ENCODE data around the gene LRPPRC. TPM values are rescaled to one million over a fixed set of nuclear protein-coding genes. Genes with fewer than 3 reads are reported as not detected.

LRPPRC gene
- total RNA-seq, 2 experiments from 2014 or later, result 189 to 191 TPM

DNA sequence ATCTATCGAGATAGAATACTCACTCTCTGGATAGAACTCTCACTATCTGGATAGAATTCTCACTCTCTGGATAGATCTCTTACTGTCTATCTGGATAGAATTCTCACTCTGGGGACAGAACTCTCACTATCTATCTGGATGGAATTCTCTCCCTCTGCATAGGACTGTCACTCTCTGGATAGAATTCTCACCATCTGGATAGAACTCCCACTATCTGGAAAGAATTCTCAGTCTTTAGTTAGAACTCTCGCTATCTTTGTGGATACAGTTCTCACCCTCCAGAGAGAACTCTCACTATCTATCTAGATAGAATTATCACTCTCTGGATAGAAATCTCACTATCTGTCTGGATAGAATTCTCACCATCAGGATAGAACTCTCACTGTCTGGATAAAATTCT is 140.5 kb downstream of the LRPPRC start:
- ChIA-PET CTCF (no interaction called here), POLR2A (no interaction called here)
- Mint-ChIP-seq H3K4me3 (no peak overlapping the region), H3K9me3 (ENCODE audit: low read depth) (no peaks in the 10 kb centered on the region), H3K27me3 (peaks cover 30% of the 10 kb centered on the region), H3K36me3 (ENCODE audit: low read depth) (no peaks in the 10 kb centered on the region), H3K4me1 (no peaks in the 10 kb centered on the region), H3K27ac (no peak overlapping the region)
- DNase-seq, result no peak
- intact Hi-C loops (cut with DNase I, micrococcal nuclease), result no loop called here
- no peak for ATAC-seq

DNA sequence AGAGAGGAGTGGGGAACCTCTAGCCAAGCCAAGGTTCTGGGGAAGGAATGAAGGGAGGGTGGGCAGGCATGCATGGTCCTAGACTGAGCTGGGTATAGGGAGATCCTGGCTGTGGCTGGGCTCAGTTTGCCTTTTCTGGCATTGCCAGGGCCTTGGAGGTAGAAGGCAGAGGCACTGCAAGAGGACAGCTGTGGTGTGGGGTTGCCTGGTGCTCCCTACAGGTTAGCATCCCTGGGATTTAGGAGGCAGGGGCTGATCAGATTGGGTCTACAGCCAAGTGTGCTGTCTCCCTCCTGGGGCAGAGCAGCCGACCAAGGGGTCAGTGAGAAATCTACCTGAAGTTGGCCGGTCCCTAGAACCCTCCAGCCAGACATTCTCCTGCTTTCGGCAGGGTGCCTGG is 141.1 kb downstream of the LRPPRC start:
- ATAC-seq (no peak), DNase-seq (no peak)
- Mint-ChIP-seq H3K27me3 (peaks cover 27% of the 10 kb centered on the region), H3K4me3 (no peak overlapping the region), H3K36me3 (ENCODE audit: low read depth) (no peaks in the 10 kb centered on the region), H3K27ac (no peak overlapping the region), H3K4me1 (no peaks in the 10 kb centered on the region), H3K9me3 (ENCODE audit: low read depth) (no peaks in the 10 kb centered on the region)
- ChIA-PET POLR2A (no interaction called here), CTCF (no interaction called here)
- intact Hi-C loops (cut with DNase I, micrococcal nuclease), result no loop called here

DNA sequence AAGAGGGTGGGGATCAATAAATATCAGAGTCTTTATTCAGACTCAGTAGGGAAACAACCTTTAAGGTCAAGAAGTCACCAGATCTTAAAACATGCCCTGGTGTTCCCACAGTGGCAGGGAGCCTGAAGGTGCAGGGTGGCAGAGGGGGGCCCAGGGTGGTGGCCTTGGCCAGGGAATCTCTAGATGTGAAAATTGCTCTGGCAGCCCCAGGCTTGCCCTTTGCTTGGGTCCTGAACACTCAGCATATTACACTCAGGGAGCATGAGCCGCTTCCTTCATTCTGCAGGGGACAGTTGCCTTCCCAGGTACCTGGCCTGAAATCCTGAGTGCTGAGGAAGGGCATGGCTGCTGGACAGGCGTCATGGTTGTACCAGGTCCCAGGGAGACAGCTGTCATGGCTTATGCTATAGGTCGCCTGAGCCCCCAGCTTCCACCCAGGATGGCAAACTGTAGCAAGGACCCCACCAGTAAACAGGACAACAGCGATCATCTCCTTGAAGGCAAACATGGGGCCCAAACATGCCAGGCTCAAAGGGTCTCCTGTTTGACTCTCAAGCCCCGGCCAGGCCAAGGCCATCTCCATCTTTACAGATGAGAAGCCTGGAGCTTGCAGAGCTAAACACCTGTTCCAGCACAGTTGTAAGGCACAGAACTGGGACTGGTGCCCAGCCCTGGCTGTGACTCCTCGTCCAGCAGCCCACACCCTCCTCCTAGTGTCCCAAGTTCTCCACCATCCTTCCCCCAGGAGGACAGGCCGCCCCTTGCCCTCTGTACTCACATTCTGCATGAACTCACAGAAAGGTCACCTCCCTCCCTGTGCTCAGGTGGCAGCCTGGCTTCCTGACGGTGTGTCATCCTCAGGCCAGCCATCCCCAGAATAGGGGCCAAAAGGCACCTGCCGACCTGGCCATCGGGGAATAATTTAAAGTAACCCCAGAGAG is 142.4 kb downstream of the LRPPRC start:
- intact Hi-C loops (cut with DNase I, micrococcal nuclease), result no loop called here
- H3K36me3 Mint-ChIP-seq (ENCODE audit: low read depth), result no peaks in the 10 kb centered on the region
- DNase-seq, result no peak
- H3K4me3 Mint-ChIP-seq, result no peak overlapping the region
- ATAC-seq, result no peak
- H3K4me1 Mint-ChIP-seq, result no peaks in the 10 kb centered on the region
- H3K27me3 Mint-ChIP-seq, result peaks cover 22% of the 10 kb centered on the region
- H3K9me3 Mint-ChIP-seq (ENCODE audit: low read depth), result no peaks in the 10 kb centered on the region
- ChIA-PET POLR2A (no interaction called here), CTCF (interaction anchor here (0.6 kb wide), 1 partner anchor 129 kb away, joined by 4 read pairs; no protein-coding TSS in a partner anchor)
- H3K27ac Mint-ChIP-seq, result no peak overlapping the region

DNA sequence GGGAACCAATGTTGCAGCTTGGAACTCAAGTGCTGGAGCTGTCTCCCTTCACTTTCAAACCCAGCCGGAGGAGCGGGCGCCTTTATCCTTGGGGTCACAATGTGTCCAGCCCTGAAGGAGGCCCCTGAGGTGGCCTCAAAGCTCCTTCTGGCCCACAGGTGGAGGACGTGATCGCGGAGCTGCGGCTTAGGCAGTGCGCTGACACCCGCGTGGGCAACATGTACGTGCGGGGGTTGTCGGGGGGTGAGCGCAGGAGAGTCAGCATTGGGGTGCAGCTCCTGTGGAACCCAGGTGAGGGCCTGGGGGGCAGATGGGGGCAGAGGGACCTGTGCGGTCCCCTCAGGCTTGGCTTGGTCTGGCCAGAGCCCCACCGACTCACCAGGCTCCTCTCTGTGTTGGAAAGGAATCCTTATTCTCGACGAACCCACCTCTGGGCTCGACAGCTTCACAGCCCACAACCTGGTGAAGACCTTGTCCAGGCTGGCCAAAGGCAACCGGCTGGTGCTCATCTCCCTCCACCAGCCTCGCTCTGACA is 143.5 kb downstream of the LRPPRC start:
- Mint-ChIP-seq H3K4me3 (no peak overlapping the region), H3K27ac (no peak overlapping the region), H3K36me3 (ENCODE audit: low read depth) (no peaks in the 10 kb centered on the region), H3K4me1 (no peaks in the 10 kb centered on the region), H3K27me3 (peaks cover 20% of the 10 kb centered on the region), H3K9me3 (ENCODE audit: low read depth) (no peaks in the 10 kb centered on the region)
- CTCF ChIA-PET, result interaction anchor here (0.6 kb wide), 1 partner anchor 1148 kb away, joined by 3 read pairs; no protein-coding TSS in a partner anchor
- intact Hi-C loops (cut with DNase I, micrococcal nuclease), result no loop called here
- DNase-seq, result no peak
- no peak for ATAC-seq
- POLR2A ChIA-PET, result interaction anchor here (0.6 kb wide), 1 partner anchor 77 kb away, joined by 3 read pairs; no protein-coding TSS in a partner anchor

DNA sequence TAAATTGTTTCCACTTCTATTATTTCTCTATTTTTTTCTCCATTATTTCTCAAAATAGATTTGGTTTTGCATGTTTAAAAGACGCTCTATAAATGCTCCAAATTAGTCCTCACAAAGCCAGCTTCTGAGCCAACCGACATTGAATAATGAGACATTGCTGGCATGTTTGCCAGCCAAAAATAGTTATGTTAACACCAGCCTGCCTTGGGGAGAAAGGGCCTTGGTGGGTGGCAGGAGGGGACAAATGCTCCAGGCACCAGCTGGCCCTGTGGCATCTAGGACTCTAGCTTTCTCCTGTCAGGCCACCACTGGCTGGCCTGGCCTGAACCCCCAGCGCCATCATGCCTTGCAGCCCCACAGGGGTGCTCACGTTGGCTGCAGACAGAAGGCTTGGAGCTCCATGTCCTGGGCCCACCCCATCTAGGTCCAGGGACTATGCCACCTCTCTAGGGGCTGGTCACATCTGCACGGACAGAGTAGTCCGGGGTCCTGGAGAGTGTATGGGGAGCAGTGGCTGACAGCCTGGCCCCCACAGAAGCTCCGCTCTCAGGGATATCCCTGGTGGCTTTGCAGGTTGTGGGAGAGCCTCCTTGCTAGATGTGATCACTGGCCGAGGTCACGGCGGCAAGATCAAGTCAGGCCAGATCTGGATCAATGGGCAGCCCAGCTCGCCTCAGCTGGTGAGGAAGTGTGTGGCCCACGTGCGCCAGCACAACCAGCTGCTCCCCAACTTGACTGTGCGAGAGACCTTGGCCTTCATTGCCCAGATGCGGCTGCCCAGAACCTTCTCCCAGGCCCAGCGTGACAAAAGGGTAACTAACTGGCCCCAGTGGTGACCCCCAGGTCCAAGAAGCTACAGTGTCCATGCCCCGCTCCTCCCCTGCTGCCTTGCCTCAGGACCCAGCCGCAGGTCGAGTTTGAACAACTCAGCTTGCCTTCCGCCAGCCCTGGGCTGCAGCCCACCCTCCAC is 144.5 kb downstream of the LRPPRC start:
- Mint-ChIP-seq H3K36me3 (ENCODE audit: low read depth) (no peaks in the 10 kb centered on the region), H3K4me3 (no peak overlapping the region), H3K4me1 (no peaks in the 10 kb centered on the region), H3K27me3 (peaks cover 19% of the 10 kb centered on the region), H3K27ac (no peak overlapping the region), H3K9me3 (ENCODE audit: low read depth) (no peaks in the 10 kb centered on the region)
- DNase-seq, result no peak
- ChIA-PET POLR2A (no interaction called here), CTCF (interaction anchor here (0.6 kb wide), 1 partner anchor 1147 kb away, joined by 3 read pairs; no protein-coding TSS in a partner anchor)
- intact Hi-C loops (cut with DNase I, micrococcal nuclease), result no loop called here
- no peak for ATAC-seq

DNA sequence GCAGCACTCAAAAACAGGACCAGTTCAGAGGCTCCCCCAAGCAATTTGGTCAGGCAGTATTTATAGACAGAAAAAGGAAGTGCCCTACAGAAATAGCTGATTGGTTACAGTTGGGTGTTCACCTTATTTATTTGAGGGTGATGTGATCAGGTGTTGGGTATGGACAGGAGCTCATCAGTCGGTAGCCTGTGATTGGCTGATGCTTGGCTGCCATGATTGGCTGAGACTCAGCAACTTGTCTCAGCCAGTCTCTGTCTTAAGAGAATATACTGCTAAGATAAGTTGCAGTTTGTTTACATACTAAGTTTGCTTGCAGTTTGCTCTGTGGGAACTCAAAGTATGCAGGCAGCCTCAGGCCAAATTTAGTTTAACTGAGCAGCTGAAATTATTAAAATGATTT is 147.6 kb downstream of the LRPPRC start:
- Mint-ChIP-seq H3K27ac (no peak overlapping the region), H3K4me3 (no peak overlapping the region), H3K27me3 (peaks cover 11% of the 10 kb centered on the region), H3K4me1 (no peaks in the 10 kb centered on the region), H3K36me3 (ENCODE audit: low read depth) (no peaks in the 10 kb centered on the region), H3K9me3 (ENCODE audit: low read depth) (no peaks in the 10 kb centered on the region)
- no peak for ATAC-seq
- intact Hi-C loops (cut with DNase I, micrococcal nuclease), result no loop called here
- no peak for DNase-seq
- CTCF ChIA-PET, result no interaction called here
- POLR2A ChIA-PET, result no interaction called here

DNA sequence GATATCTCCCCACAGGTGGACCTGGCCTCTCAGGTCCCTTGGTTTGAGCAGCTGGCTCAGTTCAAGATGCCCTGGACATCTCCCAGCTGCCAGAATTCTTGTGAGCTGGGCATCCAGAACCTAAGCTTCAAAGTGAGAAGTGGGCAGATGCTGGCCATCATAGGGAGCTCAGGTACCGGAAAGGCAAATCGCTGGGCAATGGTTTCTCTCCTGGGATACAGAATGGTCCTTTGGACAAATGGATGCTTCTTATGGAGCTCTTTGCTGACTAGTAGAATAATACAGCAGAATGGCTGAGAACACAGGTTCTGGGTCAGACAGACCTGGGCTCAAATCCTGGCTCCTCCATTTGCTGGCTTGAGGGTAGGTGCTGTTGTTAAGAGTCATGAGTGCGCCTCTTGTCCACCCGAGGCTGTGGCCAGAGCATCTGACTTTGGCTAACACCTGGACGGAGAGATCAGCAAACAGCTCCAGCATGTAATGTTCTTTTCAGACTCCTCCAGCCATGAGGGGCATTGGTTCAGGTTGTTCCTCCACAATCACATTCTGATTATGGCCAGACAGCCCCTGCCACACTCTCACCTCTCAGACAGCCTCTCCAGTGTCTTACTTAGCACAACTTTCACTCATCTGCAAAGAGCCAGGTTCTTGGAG is 149.5 kb downstream of the LRPPRC start:
- DNase-seq (no peak), ATAC-seq (no peak)
- CTCF ChIA-PET, result interaction anchor here (0.9 to 1.1 kb wide), 2 partner anchors 9 to 51 kb away, joined by 3 read pairs; no protein-coding TSS in a partner anchor
- no peaks in the 10 kb centered on the region for H3K4me1 Mint-ChIP-seq
- no peak overlapping the region for H3K4me3 Mint-ChIP-seq
- POLR2A ChIA-PET, result interaction anchor here (0.6 kb wide), 1 partner anchor 140 kb away, joined by 3 read pairs; no protein-coding TSS in a partner anchor
- H3K36me3 Mint-ChIP-seq (ENCODE audit: low read depth), result no peaks in the 10 kb centered on the region
- no peak overlapping the region for H3K27ac Mint-ChIP-seq
- intact Hi-C loops (cut with DNase I, micrococcal nuclease), result no loop called here
- peaks cover 11% of the 10 kb centered on the region for H3K27me3 Mint-ChIP-seq
- H3K9me3 Mint-ChIP-seq (ENCODE audit: low read depth), result no peaks in the 10 kb centered on the region

DNA sequence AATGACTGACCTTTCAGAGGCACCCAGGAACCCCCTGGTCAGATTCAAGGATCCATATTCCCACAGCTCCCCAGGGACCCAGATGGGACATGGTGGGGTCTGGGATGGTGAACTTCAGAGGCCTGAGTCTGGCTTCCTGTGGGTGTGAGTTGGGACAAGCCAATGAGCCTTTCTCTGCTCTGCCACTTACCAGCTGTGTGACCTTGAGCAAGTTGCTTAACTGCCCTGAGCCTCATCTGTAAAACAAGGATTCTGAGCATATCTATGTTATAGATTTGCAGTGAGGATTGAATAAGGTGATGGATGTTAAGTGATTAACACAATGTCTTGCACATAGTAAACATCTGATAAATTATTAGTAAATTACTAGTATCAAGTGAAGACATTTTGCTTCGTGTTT is 150.6 kb downstream of the LRPPRC start:
- ChIA-PET CTCF (interaction anchor here (0.6 kb wide), 1 partner anchor 551 kb away, joined by 4 read pairs; no protein-coding TSS in a partner anchor), POLR2A (no interaction called here)
- intact Hi-C loops (cut with DNase I, micrococcal nuclease), result no loop called here
- Mint-ChIP-seq H3K4me1 (no peaks in the 10 kb centered on the region), H3K27me3 (peaks cover 9% of the 10 kb centered on the region), H3K4me3 (no peak overlapping the region), H3K9me3 (ENCODE audit: low read depth) (no peaks in the 10 kb centered on the region), H3K27ac (no peak overlapping the region), H3K36me3 (ENCODE audit: low read depth) (no peaks in the 10 kb centered on the region)
- DNase-seq (no peak), ATAC-seq (no peak)

DNA sequence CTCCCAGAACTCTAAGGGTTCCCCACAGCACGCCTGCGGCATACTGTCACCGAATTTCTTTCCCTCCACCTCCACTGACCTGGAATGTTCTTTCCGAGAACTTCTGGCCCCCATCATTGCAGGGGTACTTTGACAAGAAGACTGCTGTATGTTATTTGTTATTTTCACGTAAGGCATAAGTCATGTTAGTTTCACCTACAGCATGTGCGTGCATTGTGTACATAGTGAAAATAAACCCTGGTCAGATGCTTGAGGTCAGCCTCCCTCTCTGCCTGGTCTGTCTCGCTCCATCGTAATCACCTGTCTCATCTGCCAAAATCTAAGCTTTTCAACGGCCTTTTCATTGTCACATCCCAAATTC is 152.9 kb downstream of the LRPPRC start:
- Mint-ChIP-seq H3K27me3 (peaks cover 4% of the 10 kb centered on the region), H3K9me3 (ENCODE audit: low read depth) (no peaks in the 10 kb centered on the region), H3K36me3 (ENCODE audit: low read depth) (no peaks in the 10 kb centered on the region), H3K27ac (no peak overlapping the region), H3K4me1 (no peaks in the 10 kb centered on the region), H3K4me3 (no peak overlapping the region)
- DNase-seq, result no peak
- no peak for ATAC-seq
- ChIA-PET POLR2A (no interaction called here), CTCF (no interaction called here)
- intact Hi-C loops (cut with DNase I, micrococcal nuclease), result no loop called here

DNA sequence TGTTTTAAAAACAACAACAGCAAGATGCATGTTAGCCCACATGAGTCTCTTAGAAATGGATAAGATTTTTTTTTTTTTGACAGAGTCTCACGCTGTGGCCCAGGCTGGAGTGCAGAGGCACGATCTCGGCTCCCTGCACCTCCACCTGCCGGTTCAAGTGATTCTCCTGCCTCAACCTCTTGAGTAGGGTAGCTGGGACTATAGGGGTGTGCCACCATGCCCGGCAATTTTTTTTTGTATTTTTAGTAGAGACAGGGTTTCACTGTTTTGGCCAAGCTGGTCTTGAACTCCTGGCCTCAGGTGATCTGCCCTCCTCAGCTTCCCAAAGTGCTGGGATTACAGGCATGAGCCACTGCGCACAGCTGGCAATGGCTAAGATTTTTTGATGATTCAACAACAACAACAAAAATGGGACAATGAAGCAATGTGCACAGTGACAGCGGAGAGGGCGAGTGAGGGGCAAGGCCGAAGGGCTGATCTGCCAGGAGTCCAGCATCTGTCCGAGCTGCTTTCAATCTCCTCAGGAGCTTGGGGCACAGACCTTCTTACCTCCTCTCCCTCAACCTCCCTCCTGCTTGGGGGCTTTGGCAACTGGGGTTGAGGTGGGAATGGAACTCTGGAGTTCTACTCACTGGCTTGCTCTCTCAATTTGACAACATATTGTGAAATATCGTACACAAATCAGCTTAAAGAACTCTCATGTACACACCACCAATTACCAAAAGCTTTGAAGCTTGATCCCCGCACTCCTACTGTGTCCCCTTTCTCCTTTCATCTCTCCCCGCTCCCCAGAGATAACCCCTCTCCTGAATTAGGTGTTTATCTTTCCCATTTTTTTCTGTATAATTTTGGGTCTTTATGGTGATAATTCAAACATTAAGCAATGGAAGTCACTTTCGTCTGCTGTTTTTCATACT is 153.6 kb downstream of the LRPPRC start:
- no peak overlapping the region for H3K27ac Mint-ChIP-seq
- no peaks in the 10 kb centered on the region for H3K36me3 Mint-ChIP-seq (ENCODE audit: low read depth)
- peaks cover 4% of the 10 kb centered on the region for H3K27me3 Mint-ChIP-seq
- intact Hi-C loops (cut with DNase I, micrococcal nuclease), result no loop called here
- ChIA-PET CTCF (no interaction called here), POLR2A (interaction anchor here (0.6 kb wide), 1 partner anchor 54 kb away, joined by 4 read pairs; no protein-coding TSS in a partner anchor)
- no peaks in the 10 kb centered on the region for H3K4me1 Mint-ChIP-seq
- H3K4me3 Mint-ChIP-seq, result no peak overlapping the region
- DNase-seq (no peak), ATAC-seq (no peak)
- no peaks in the 10 kb centered on the region for H3K9me3 Mint-ChIP-seq (ENCODE audit: low read depth)

All from activated CD4-positive, alpha-beta T cell treated with anti-CD3 and anti-CD28 coated beads for 36 hours (primary cell).